Activated T-helper 2 cell treated with anti-CD3 and anti-CD28 coated beads, Interferon-gamma antibody, Interleukin-2, Interleukin-4, amounts not matched to agents 10 μg/mL and 5 μg/mL and 100 μg/mL, durations not matched to agents 14 hours and 24 hours and 36 hours (primary cell): ENCODE measurements around the gene RNU6-9. TPM values are rescaled to one million over a fixed set of nuclear protein-coding genes. Genes with fewer than 3 reads are reported as not detected.

Experiments
- DNase-seq: peaks from one replicate; pipeline ENCODE4 v3.0.0; 2021; ENCODE audit warnings: low spot score
- H3K27ac Mint-ChIP-seq: one replicate; pipeline ENCODE4 v1.8.0; 2021; ENCODE audit warnings: mixed read lengths
- H3K27me3 Mint-ChIP-seq: one replicate; pipeline ENCODE4 v1.8.0; 2021; ENCODE audit warnings: low read depth, mixed read lengths
- H3K36me3 Mint-ChIP-seq: one replicate; pipeline ENCODE4 v1.8.0; 2021; ENCODE audit warnings: low read depth, mixed read lengths
- H3K4me1 Mint-ChIP-seq: one replicate; pipeline ENCODE4 v1.8.0; 2021; ENCODE audit warnings: low read depth, mixed read lengths
- H3K4me3 Mint-ChIP-seq: one replicate; pipeline ENCODE4 v1.8.0; 2021; ENCODE audit warnings: low read depth, mild to moderate bottlenecking, moderate library complexity, mixed read lengths
- H3K9me3 Mint-ChIP-seq: one replicate; pipeline ENCODE4 v1.8.0; 2021; ENCODE audit warnings: mixed read lengths
- intact Hi-C: fragments of 100-400 bp; cut with micrococcal nuclease; formaldehyde crosslinking; loops from one replicate; pipeline ENCODE4 v1.15.1; 2023
- total RNA-seq: library from RNA; stranded (reverse); gene quantifications from 2 replicates; pipeline ENCODE4 v1.2.3, GENCODE V29; 2022

The RNU6-9 gene
- total RNA-seq, 1 donor from 2014 or later = not detected

DNA sequence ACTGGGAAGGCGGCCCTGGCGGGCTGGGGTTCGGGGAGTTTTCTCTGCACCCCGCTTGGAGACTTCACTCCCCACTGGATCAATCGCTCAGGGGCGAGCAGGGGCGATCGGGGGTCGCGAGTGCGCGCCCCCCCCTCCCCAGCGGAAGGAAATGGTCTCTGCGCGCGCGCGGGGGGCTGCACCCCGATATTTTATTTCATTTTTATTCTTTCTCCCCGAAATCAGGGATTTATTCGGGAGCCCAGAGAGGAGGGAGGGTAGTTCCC is 33.0 kb downstream of the RNU6-9 start:
- H3K27ac Mint-ChIP-seq = no peak overlapping the region
- intact Hi-C loops = loop anchor here (5.0 to 10.0 kb wide), 3 partner anchors 159 to 316 kb away; partner anchors contain the start of genes ATP5F1D and RNF126

DNA sequence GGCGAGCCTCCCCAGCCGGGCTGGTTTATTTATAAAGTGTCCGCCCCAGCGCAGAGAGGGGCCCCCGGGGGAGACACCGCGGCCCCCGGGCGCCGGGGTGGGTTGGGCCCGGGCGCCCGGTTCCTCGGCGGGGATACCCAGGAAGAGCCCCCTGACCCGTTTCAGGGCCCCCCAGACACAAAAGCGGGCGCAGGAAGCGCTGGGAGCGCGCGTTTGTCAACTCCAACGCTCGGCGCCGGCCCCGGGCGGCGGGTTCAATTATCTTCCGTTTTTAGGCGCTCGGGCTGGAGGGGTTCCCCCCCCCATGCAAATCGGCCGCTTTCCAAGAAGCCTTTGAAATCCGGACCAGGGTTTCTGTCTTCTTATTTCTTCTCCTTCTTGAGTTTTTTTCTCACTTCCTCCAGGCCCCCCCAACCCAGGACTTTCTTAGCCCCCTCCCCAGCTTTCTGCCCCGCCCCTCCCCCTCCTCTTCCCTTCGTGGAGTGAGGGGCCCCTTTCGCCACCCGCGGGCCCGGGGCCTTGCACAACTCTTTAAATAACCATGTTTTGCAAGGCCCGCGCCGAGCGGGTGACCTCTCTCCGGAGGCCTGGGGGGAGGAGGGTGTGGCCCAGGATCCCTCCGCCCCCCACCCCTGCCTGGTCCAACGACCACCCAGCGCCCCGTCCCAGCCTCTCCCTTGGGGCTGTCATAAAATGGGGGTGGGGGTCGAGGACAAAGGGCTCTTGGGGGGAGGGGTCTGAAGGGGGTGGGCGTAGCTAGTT is 33.5 kb downstream of the RNU6-9 start:
- intact Hi-C loops = loop anchor here (5.0 to 10.0 kb wide), 3 partner anchors 158 to 316 kb away; partner anchors contain the start of genes ATP5F1D and RNF126
- Mint-ChIP-seq H3K4me3 (peak overlapping the region; percentile 83), H3K27ac (peak overlapping the region; percentile 49), H3K27me3 (no peaks in the 10 kb centered on the region), H3K36me3 (peaks cover 5% of the 10 kb centered on the region), H3K9me3 (no peaks in the 10 kb centered on the region), H3K4me1 (peaks cover 3% of the 10 kb centered on the region)
- no peak for DNase-seq

More for the DNA sequence above, 33.0 kb downstream of the RNU6-9 start:
- Mint-ChIP-seq H3K27me3 (no peaks in the 10 kb centered on the region), H3K36me3 (peaks cover 5% of the 10 kb centered on the region), H3K4me3 (peak overlapping the region; percentile 66), H3K4me1 (peaks cover 6% of the 10 kb centered on the region), H3K9me3 (no peaks in the 10 kb centered on the region)
- no peak for DNase-seq

DNA sequence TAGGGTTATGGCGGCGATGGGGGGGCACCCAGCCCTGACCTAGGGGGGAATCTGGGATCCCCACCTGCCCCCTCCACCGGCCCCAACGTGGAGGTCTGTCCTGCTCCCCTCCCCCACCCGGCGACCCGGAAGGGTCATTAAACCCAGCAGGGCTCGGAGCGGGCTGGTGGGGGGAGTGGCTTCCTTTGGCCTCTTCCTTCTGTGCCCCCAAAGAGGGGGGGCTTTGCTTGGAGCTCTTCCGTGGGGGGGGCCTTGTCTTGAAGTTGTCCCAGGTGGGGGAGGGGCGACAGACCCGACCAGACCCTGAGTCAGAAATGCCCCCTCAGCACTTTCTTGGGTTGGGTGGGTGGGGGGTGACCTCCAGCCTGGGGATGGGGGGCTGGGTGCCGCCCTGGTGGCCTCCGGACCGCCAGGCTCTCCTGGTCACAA is 34.1 kb downstream of the RNU6-9 start:
- Mint-ChIP-seq H3K27ac (no peak overlapping the region), H3K4me1 (no peaks in the 10 kb centered on the region), H3K36me3 (peaks cover 9% of the 10 kb centered on the region), H3K9me3 (no peaks in the 10 kb centered on the region), H3K4me3 (peak overlapping the region; percentile 39), H3K27me3 (no peaks in the 10 kb centered on the region)
- intact Hi-C loops = loop anchor here (5.0 to 10.0 kb wide), 3 partner anchors 157 to 315 kb away; partner anchors contain the start of genes ATP5F1D and RNF126
- DNase-seq = no peak

DNA sequence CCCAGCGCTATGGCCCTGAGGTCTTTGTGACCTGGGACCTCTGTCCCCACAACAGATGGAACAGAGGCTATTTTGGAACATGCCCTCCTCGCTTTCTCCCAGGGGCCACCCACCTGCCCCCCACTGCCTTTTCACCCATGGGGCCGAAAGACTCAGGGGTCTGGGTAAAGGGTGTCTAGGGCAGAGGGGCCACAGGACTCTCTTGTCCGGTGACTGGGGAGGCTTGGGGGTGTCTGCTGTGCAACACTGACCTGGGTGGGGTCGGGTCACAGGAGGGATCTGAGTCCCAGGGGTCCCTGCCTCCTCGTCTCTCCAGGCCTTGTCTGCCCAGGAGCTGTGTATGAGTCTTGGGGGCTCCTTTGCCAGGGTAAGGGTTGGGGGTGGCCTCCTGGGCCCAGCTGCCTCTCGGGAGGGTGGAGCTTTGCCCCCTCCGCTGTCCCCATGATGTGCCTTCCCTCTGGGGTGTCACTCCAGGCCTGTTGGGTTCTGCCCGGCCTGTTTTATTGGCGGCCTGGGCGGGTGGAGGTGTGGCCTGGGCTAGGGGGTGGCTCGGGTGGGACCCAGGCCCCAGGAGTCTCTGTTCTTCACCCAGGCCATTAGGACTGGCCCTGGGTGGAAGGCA is 34.6 kb downstream of the RNU6-9 start:
- Mint-ChIP-seq H3K36me3 (peaks cover 11% of the 10 kb centered on the region), H3K4me1 (peaks cover 3% of the 10 kb centered on the region), H3K27ac (no peak overlapping the region), H3K9me3 (no peaks in the 10 kb centered on the region), H3K4me3 (peak overlapping the region; percentile 39), H3K27me3 (no peaks in the 10 kb centered on the region)
- no peak for DNase-seq
- intact Hi-C loops = loop anchor here (5.0 to 10.0 kb wide), 3 partner anchors 157 to 314 kb away; partner anchors contain the start of genes ATP5F1D and RNF126

DNA sequence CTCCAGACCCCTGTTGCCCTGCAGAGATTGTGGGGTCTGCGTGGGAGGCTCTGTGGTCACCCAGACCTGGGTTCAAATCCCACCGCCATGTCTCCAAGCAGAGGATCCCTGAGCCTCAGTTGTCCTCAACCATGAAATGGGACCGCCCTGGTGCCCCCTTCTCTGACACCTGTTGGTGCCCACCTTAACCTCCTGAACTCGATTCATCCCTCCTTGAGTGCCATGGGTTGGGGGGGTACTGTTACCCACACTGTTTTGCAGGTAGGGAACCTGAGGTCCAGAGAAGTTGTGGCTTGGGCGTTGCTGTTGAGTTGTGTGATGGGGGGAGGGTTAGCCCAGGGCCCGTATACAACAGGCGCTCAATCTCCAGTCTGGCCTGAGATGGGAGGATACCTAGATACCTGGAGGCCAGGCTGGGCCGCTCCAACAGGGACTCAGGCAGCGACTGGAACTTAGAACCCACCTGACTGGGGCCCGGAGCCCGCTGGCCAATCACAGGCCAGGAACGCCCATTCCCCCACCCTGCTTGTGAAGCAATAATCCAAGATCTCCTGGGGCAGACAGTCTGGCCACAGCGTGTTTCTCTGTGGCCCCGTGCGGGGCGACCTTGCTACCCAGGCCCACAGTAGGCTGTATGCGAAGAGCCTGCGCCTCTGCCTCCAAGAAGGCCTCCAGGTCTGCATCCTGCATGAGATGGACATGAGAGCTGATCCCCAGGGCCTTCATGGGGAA is 35.4 kb downstream of the RNU6-9 start:
- no peak for DNase-seq
- Mint-ChIP-seq H3K27ac (no peak overlapping the region), H3K9me3 (no peaks in the 10 kb centered on the region), H3K27me3 (no peaks in the 10 kb centered on the region), H3K36me3 (peaks cover 11% of the 10 kb centered on the region), H3K4me1 (peaks cover 3% of the 10 kb centered on the region), H3K4me3 (peak overlapping the region; percentile 39)
- intact Hi-C loops = loop anchor here (5.0 to 10.0 kb wide), 3 partner anchors 156 to 314 kb away; partner anchors contain the start of genes ATP5F1D and RNF126

DNA sequence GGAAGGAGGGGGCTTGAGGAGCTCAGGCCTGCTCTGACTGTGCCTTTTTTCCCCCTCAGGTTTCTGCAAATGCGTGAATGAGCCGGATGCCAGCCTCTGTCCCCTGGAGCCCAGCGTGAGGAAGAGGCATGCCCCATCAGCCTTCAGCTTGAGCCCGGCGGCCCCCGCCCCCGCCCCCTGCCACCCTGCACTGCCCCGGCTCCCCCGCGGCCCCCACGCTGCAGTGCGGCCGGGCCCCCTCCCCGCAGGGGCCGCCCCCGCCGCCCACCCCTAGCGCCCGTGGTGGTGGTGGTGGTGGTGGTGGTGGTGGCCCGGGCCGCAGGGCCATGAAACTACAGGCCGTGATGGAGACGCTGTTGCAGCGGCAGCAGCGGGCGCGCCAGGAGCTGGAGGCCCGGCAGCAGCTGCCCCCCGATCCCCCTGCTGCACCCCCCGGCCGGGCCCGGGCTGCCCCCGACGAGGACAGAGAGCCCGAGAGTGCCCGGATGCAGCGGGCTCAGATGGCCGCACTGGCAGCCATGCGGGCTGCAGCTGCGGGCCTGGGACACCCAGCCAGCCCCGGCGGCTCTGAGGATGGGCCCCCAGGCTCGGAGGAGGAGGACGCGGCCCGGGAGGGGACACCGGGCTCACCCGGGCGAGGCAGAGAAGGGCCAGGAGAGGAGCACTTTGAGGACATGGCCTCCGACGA is 36.1 kb downstream of the RNU6-9 start:
- H3K27ac Mint-ChIP-seq = no peak overlapping the region
- intact Hi-C loops = loop anchor here (5.0 to 10.0 kb wide), 3 partner anchors 155 to 313 kb away; partner anchors contain the start of genes ATP5F1D and RNF126
- H3K27me3 Mint-ChIP-seq = no peaks in the 10 kb centered on the region
- DNase-seq = no peak
- H3K4me3 Mint-ChIP-seq = no peak overlapping the region
- H3K4me1 Mint-ChIP-seq = peaks cover 3% of the 10 kb centered on the region
- no peaks in the 10 kb centered on the region for H3K9me3 Mint-ChIP-seq
- peaks cover 11% of the 10 kb centered on the region for H3K36me3 Mint-ChIP-seq

DNA sequence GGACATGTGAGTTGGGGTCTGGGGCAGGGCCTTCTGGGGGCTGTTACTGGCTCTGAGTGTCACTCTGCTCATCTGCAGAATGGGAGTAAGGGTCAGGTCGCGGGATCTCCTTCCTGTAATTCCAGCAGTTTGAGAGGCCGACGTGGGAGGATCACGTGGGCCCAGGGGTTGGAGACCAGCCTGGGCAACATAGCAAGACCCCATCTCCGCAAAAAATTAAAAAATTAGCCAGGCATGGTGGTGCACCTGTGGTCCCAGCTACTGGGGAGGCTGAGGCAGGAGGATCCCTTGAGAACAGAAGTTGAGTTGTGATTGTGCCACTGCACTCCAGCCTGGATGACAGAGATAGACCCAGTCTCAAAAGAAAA is 36.6 kb downstream of the RNU6-9 start:
- intact Hi-C loops = loop anchor here (5.0 to 10.0 kb wide), 3 partner anchors 155 to 312 kb away; partner anchors contain the start of genes ATP5F1D and RNF126
- Mint-ChIP-seq H3K27ac (no peak overlapping the region), H3K27me3 (no peaks in the 10 kb centered on the region), H3K36me3 (peaks cover 11% of the 10 kb centered on the region), H3K9me3 (no peaks in the 10 kb centered on the region), H3K4me1 (peaks cover 3% of the 10 kb centered on the region), H3K4me3 (no peak overlapping the region)
- no peak for DNase-seq

DNA sequence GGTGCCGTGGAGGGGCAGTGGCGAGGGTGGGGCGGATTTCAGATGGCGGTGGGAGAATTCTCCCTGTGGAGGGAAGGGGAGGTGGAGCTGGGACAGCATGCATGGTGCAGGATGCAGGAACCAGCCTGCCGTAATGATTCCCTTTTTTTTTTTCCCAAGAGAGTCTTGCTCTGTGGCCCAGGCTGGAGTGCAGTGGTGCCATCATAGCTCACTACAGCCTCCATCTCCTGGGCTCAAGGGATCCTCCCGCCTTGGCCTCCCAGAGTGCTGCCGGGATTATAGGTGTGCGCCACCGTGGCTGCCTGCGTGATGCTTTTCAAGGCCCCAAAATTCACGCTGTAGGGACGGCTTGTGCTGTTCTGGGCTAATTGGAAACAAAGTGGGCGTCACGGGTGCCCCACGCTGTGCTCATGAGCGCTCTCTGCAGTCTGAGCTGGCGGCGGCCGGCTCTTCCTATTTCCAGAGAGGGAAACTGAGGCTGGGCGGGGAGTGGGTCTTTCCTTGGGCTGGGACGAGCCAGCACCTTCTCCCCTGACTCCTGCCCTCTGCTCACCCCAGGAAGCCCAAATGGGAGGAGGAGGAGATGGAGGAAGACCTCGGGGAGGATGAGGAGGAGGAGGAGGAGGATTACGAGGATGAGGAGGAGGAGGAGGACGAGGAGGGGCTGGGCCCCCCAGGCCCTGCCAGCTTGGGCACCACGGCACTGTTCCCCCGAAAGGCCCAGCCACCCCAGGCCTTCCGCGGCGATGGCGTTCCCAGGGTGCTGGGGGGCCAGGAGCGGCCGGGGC is 38.8 kb downstream of the RNU6-9 start:
- no peak overlapping the region for H3K4me3 Mint-ChIP-seq
- H3K27me3 Mint-ChIP-seq = no peaks in the 10 kb centered on the region
- intact Hi-C loops = no loop called here

DNA sequence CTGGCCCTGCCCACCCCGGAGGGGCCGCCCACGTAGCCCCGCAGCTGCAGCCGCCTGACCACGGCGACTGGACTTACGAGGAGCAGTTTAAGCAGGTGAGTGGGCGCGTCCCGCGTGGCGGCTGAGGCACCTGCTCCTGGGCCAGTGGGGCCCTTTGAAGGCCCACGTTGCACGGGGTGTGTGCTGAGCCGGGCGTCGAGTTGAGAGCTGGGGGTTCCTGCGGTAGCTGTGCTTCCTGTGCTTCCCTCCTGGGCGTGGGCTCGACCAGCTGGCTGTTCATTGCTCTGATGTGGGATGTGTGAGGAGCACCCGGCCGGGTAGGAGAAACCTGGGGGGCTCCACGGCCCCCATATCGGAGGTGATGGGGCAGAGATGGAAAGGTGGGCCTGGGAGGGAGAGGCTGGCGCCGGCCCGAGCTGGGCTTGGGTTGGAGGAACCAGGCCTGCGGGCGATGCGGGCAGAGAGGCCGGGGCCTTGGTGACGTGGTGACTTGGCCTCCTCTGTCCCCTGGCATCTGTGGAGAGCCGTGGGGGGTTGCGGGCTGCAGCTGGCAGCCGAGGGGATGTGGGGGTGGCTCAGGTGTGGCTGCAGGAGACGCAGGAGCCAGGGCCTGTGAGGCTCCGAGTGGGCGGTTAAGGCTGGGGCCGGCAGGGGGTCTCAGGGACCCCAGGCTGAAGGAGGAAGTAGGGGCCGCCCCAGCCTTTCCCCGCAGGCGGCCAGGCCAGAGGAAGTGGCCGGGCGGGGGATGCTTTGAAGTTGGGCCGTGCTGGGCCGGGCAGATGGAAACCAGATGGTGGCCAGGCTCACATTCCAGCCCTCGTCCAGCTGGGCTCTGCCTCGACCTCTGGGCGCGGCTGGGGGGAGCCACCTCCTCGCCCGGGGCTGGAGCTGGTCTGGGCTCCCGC is 39.6 kb downstream of the RNU6-9 start:
- Mint-ChIP-seq H3K27ac (no peak overlapping the region), H3K27me3 (no peaks in the 10 kb centered on the region), H3K36me3 (peaks cover 23% of the 10 kb centered on the region), H3K4me3 (peak overlapping the region; percentile 51), H3K4me1 (peaks cover 5% of the 10 kb centered on the region), H3K9me3 (no peaks in the 10 kb centered on the region)
- intact Hi-C loops = no loop called here
- no peak for DNase-seq

More for the DNA sequence above, 38.8 kb downstream of the RNU6-9 start:
- H3K36me3 Mint-ChIP-seq = peaks cover 19% of the 10 kb centered on the region
- no peak overlapping the region for H3K27ac Mint-ChIP-seq
- peaks cover 3% of the 10 kb centered on the region for H3K4me1 Mint-ChIP-seq
- no peak for DNase-seq
- no peaks in the 10 kb centered on the region for H3K9me3 Mint-ChIP-seq

DNA sequence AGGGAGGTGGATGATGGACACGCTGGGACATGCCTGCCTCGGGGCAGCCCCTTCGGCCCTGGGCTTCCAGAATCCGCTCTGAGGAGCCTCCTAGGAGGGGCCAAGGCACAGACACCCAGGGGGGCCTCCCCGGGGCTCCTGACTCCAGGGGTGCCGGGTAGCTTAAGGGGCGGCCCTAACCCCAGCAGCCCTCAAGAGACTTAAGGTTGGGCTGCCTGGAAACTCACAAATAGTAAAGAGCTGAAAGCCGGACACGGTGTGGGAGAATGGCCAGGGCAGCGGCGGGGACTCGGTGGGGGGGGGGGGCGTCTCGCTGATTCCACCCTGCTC is 40.2 kb downstream of the RNU6-9 start:
- Mint-ChIP-seq H3K4me3 (no peak overlapping the region), H3K9me3 (no peaks in the 10 kb centered on the region)
- intact Hi-C loops = no loop called here

DNA sequence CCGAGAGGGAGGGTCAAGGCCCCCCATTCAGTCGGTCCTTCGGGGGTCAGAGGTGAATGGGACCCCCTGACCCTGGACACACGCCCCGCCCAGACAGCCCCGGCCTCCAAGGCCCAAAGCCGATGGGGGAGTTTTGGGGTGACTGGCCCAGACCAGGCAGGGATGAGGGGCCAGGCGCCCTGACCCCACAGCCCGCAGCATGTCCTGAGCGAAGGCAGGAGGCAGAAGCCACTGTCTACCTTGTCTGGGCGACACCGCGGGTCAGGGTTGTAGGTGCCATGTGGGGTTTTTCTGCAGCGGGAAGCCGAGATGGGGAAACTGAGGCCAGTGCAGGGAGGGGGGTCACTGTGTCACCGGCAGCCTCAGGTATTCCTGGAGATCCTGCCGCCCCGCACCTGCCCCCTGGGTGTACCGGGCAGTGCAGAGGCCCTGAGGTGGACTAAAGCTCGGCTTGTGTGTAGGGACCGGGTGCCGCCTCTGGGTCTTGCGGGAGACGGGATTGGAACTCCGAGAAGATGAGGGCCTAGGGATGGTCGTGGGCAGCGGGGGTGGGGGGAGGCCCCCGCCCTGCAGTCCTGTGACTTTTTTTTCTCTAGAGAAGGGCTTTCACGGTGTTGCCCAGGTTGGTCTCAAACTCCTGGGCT is 41.0 kb downstream of the RNU6-9 start:
- no peak for DNase-seq
- intact Hi-C loops = no loop called here
- H3K4me3 Mint-ChIP-seq = no peak overlapping the region
- H3K36me3 Mint-ChIP-seq = peaks cover 28% of the 10 kb centered on the region
- no peaks in the 10 kb centered on the region for H3K27me3 Mint-ChIP-seq
- no peaks in the 10 kb centered on the region for H3K9me3 Mint-ChIP-seq
- peaks cover 5% of the 10 kb centered on the region for H3K4me1 Mint-ChIP-seq
- H3K27ac Mint-ChIP-seq = no peak overlapping the region

More for the DNA sequence above, 40.2 kb downstream of the RNU6-9 start:
- Mint-ChIP-seq H3K27me3 (no peaks in the 10 kb centered on the region), H3K27ac (no peak overlapping the region), H3K36me3 (peaks cover 26% of the 10 kb centered on the region), H3K4me1 (peaks cover 5% of the 10 kb centered on the region)
- DNase-seq = no peak
